ENCODE measurements around the gene ATP5F1A.

DNA sequence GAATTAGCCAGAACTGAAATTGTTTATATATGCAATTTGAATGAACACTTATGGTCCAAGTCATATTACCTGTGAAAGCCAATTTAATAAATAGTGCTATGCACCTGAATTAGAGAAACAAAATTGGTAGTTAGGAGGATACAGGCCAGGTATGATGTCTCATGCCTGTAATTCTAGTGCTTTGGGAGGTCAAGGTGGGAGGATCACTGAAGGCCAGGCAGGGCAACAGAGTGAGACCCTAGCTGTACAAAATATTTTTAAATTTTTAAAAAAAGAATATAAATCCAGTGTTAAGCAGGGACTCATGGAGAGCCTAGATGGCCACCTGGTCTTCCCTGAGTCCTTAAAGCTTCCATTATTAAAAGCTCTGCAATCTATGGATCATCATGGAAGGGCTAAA is 18.8 kb downstream of the ATP5F1A start:
- TF ChIP-seq, protein P1, sequence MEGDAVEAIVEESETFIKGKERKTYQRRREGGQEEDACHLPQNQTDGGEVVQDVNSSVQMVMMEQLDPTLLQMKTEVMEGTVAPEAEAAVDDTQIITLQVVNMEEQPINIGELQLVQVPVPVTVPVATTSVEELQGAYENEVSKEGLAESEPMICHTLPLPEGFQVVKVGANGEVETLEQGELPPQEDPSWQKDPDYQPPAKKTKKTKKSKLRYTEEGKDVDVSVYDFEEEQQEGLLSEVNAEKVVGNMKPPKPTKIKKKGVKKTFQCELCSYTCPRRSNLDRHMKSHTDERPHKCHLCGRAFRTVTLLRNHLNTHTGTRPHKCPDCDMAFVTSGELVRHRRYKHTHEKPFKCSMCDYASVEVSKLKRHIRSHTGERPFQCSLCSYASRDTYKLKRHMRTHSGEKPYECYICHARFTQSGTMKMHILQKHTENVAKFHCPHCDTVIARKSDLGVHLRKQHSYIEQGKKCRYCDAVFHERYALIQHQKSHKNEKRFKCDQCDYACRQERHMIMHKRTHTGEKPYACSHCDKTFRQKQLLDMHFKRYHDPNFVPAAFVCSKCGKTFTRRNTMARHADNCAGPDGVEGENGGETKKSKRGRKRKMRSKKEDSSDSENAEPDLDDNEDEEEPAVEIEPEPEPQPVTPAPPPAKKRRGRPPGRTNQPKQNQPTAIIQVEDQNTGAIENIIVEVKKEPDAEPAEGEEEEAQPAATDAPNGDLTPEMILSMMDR (IDR thresholded peaks at IDR 0.05): no peak
- no peak for TF ChIP-seq POLR2A (IDR thresholded peaks at IDR 0.05)

All from adrenal gland (tissue), 5 donors.